Stimulated activated naive CD4-positive, alpha-beta T cell treated with Interleukin-2 at 50 U/mL for 16 hours (primary cell): Measurements from ENCODE around the gene DOP1B.
"Not testable (repeated sequence)": the region's sequence is repeated elsewhere in the genome, so short reads cannot be mapped to it uniquely, and the experiment has no call there.

Experiments used
- DNase-seq: peaks from one replicate; lab custom pipeline; 2025; lab: John Stamatoyannopoulos, UW

Gene DOP1B

GRCh38 chr21:36156815-36157670 is at the start of gene DOP1B:
Gene DOP1B, plus strand, starts transcription at chr21:36156824. Its CDS starts 7,910 bp downstream, at chr21:36164734.
- DNase-seq: peak; percentile 37

- DNase-seq: no peak
Measured at GRCh38 chr21:36109868-36110267, 46.8 kb upstream of the DOP1B start.

DNA sequence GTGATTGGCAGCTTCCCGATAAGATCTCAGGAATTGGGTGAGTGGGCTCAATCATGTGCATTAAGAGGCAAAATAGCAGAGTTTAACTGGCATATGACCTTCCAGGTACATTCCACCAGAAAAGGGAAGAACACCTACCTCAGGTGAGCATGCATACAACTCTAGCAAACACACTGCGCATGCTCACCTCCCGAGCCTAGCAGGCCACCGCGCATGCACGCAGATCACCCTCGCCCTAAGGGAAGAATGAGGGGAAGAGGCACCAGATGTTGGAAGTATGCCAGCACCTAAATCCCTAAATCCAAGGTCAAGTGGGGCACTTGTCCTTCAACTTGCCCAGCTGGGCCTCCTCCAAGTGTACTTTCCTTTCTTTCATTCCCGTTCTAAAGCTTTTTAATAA is 45.4 kb upstream of the DOP1B start:
- DNase-seq: no peak

- DNase-seq: peak; percentile 38
Measured at GRCh38 chr21:36113647-36114428, 42.8 kb upstream of the DOP1B start.

DNA sequence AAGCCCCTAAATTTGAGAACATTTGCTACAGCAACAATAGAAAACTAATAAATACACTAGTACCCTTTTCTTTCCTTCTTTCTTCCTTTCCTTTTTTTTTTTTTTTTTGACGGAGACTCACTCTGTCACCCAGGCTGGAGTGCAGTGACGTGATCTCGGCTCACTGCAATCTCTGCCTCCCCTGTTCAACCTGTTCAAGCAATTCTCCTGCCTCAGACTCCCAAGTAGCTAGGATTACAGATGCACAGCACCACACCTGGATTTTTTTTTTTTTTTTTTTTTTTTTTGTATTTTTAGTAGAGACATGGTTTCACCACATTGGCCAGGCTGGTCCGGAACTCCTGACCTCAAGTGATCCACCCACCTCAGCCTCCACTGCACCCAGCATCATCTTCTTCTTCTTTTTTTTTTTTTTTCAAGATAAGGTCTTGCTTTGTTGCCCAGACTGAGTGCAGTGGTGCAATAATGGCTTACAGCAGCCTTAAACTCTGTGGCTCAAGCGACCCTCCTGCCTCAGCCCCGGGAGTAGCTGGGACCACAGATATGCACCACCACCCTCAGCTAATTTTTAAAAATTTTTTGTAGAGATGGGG is 41.4 kb upstream of the DOP1B start:
- no peak for DNase-seq

- no peak for DNase-seq
Measured at GRCh38 chr21:36117286-36117741, 39.3 kb upstream of the DOP1B start.

- no peak for DNase-seq
Measured at GRCh38 chr21:36120304-36120888, 36.2 kb upstream of the DOP1B start.

DNA sequence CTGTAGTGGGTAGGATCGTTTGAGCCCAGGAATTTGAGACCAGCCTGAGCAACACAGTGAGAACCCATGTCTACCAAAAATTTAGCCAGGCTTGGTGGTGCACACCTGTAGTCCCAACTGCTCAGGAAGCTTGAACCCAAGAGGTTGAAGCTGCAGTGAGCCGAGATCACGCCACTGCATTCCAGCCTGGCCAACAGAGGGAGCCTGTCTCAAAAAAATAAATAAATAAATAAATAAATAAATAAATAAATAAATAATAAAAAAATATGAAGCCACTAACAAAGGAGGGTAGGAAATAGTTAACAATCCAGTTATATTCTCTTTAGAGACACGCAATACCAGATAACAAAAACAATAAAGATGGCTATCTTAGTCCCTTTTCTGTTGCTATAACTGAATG is 33.6 kb upstream of the DOP1B start:
- DNase-seq: no peak

DNA sequence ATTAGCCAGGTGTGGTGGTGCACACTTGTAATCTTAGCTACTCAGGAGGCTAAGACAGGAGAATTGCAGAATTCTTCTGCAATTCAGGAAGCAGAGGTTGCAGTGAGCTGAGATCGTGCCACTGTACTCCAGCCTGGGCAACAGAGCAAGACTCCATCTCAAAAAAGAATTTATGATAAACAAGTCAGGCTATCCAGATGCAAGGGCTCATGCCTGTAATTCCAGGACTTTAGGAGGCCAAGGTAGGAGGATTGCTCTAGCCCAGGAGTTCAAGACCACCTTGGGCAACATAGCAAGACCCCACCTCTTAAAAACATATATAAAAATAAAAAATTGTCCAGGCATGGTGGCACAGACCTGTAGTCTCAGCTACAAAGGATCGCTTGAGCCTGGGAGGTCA is 32.2 kb upstream of the DOP1B start:
- no peak for DNase-seq

- peak; percentile 39 for DNase-seq
Measured at GRCh38 chr21:36125512-36126207, 31.0 kb upstream of the DOP1B start.

- no peak for DNase-seq
Measured at GRCh38 chr21:36126208-36126565, 30.4 kb upstream of the DOP1B start.

- no peak for DNase-seq
Measured at GRCh38 chr21:36126621-36127110, 30.0 kb upstream of the DOP1B start.

- DNase-seq: no peak
Measured at GRCh38 chr21:36127250-36127904, 29.2 kb upstream of the DOP1B start.

DNA sequence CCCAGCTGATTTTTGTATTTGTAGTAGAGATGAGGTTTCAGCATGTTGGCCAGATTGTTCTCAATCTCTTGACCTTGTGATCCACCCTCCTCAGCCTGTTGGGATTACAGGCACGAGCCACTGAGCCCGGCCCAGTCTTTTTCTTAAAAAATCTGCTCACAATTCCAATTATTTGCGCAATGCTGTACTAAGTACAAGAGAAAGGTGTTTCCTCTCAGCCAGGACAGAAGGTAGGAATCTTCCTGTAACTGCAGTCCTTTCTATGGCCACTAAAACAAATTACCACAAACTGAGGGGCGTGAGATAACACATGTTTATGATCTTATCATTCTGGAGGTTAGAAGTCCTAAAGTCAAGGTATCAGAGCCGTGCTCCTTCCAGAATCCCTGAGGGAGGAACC is 28.6 kb upstream of the DOP1B start:
- DNase-seq: no peak

- no peak for DNase-seq
Measured at GRCh38 chr21:36129219-36129618, 27.4 kb upstream of the DOP1B start.

DNA sequence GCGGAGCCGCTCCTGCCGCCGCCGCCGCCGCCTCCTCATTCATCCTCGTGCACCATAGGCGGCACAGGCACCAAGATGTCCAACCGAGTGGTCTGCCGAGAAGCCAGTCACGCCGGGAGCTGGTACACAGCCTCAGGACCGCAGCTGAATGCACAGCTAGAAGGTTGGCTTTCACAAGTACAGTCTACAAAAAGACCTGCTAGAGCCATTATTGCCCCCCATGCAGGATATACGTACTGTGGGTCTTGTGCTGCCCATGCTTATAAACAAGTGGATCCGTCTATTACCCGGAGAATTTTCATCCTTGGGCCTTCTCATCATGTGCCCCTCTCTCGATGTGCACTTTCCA is 26.2 kb upstream of the DOP1B start:
- DNase-seq: not testable (repeated sequence)

- DNase-seq: not testable (repeated sequence)
Measured at GRCh38 chr21:36130839-36131238, 25.8 kb upstream of the DOP1B start.

- no peak for DNase-seq
Measured at GRCh38 chr21:36132696-36133095, 23.9 kb upstream of the DOP1B start.

- DNase-seq: peak; percentile 57
Measured at GRCh38 chr21:36134803-36135390, 21.7 kb upstream of the DOP1B start, which contains the start of gene CBR3. Gene CBR3, plus strand, starts transcription at chr21:36135079. Its CDS starts 114 bp downstream, at chr21:36135193.

- DNase-seq: peak; percentile 35
Measured at GRCh38 chr21:36135391-36136102, 21.1 kb upstream of the DOP1B start.
